ENCODE measurements around the gene PITPNM3. TPM values are rescaled to one million over a fixed set of nuclear protein-coding genes. Genes with fewer than 3 reads are reported as not detected.

Gene PITPNM3
- total RNA-seq, 1 donor: 1.8 TPM

GRCh38 chr17:6482105-6482455 is 74.3 kb downstream of the PITPNM3 start:
- TF ChIP-seq CTCF (IDR thresholded peaks at IDR 0.05; ENCODE audit: extremely low read depth, low read depth, low read length): no peak
- Histone ChIP-seq H4K20me1 (ENCODE audit: insufficient read depth, low read length) (no peaks in the 10 kb centered on the region), H3K27me3 (ENCODE audit: insufficient read depth, low read length) (no peaks in the 10 kb centered on the region), H3K27ac (ENCODE audit: low read depth, low read length) (no peak overlapping the region), H3K79me2 (ENCODE audit: insufficient read depth, low read length) (no peaks in the 10 kb centered on the region), H3K4me2 (ENCODE audit: insufficient read depth, low read length) (no peak overlapping the region), H2AFZ (ENCODE audit: low read length) (no peak overlapping the region), H3K36me3 (ENCODE audit: insufficient read depth, low read length) (no peaks in the 10 kb centered on the region), H3K4me1 (ENCODE audit: insufficient read depth, low read length) (peaks cover under 1% of the 10 kb centered on the region), H3K9me3 (ENCODE audit: low read depth, low read length) (no peaks in the 10 kb centered on the region), H3K4me3 (ENCODE audit: insufficient read depth, low read length) (no peak overlapping the region)
- DNase-seq (ENCODE audit: insufficient read length, low spot score, missing footprints): no peak

GRCh38 chr17:6480303-6480675 is 76.1 kb downstream of the PITPNM3 start:
- Histone ChIP-seq H3K4me2 (ENCODE audit: insufficient read depth, low read length) (no peak overlapping the region), H3K36me3 (ENCODE audit: insufficient read depth, low read length) (no peaks in the 10 kb centered on the region), H3K4me1 (ENCODE audit: insufficient read depth, low read length) (no peaks in the 10 kb centered on the region), H3K4me3 (ENCODE audit: insufficient read depth, low read length) (no peak overlapping the region), H3K27ac (ENCODE audit: low read depth, low read length) (no peak overlapping the region), H3K27me3 (ENCODE audit: insufficient read depth, low read length) (no peaks in the 10 kb centered on the region), H3K79me2 (ENCODE audit: insufficient read depth, low read length) (no peaks in the 10 kb centered on the region), H3K9me3 (ENCODE audit: low read depth, low read length) (no peaks in the 10 kb centered on the region), H4K20me1 (ENCODE audit: insufficient read depth, low read length) (no peaks in the 10 kb centered on the region), H2AFZ (ENCODE audit: low read length) (no peak overlapping the region)
- DNase-seq (ENCODE audit: insufficient read length, low spot score, missing footprints): no peak
- no peak for TF ChIP-seq CTCF (IDR thresholded peaks at IDR 0.05; ENCODE audit: extremely low read depth, low read depth, low read length)

GRCh38 chr17:6479622-6480302 is 76.6 kb downstream of the PITPNM3 start:
- Histone ChIP-seq H3K4me3 (ENCODE audit: insufficient read depth, low read length) (no peak overlapping the region), H3K27ac (ENCODE audit: low read depth, low read length) (no peak overlapping the region), H4K20me1 (ENCODE audit: insufficient read depth, low read length) (no peaks in the 10 kb centered on the region), H3K4me2 (ENCODE audit: insufficient read depth, low read length) (no peak overlapping the region), H3K79me2 (ENCODE audit: insufficient read depth, low read length) (no peaks in the 10 kb centered on the region), H3K36me3 (ENCODE audit: insufficient read depth, low read length) (no peaks in the 10 kb centered on the region), H2AFZ (ENCODE audit: low read length) (no peak overlapping the region), H3K27me3 (ENCODE audit: insufficient read depth, low read length) (no peaks in the 10 kb centered on the region), H3K9me3 (ENCODE audit: low read depth, low read length) (no peaks in the 10 kb centered on the region), H3K4me1 (ENCODE audit: insufficient read depth, low read length) (no peaks in the 10 kb centered on the region)
- no peak for TF ChIP-seq CTCF (IDR thresholded peaks at IDR 0.05; ENCODE audit: extremely low read depth, low read depth, low read length)
- DNase-seq (ENCODE audit: insufficient read length, low spot score, missing footprints): no peak

- Histone ChIP-seq H3K27ac (ENCODE audit: low read depth, low read length) (no peak overlapping the region), H4K20me1 (ENCODE audit: insufficient read depth, low read length) (no peaks in the 10 kb centered on the region), H3K27me3 (ENCODE audit: insufficient read depth, low read length) (no peaks in the 10 kb centered on the region), H3K79me2 (ENCODE audit: insufficient read depth, low read length) (no peaks in the 10 kb centered on the region), H3K9me3 (ENCODE audit: low read depth, low read length) (no peaks in the 10 kb centered on the region), H3K36me3 (ENCODE audit: insufficient read depth, low read length) (no peaks in the 10 kb centered on the region), H2AFZ (ENCODE audit: low read length) (no peak overlapping the region), H3K4me1 (ENCODE audit: insufficient read depth, low read length) (no peaks in the 10 kb centered on the region), H3K4me2 (ENCODE audit: insufficient read depth, low read length) (no peak overlapping the region), H3K4me3 (ENCODE audit: insufficient read depth, low read length) (no peak overlapping the region)
- TF ChIP-seq CTCF (IDR thresholded peaks at IDR 0.05; ENCODE audit: extremely low read depth, low read depth, low read length): no peak
- DNase-seq (ENCODE audit: insufficient read length, low spot score, missing footprints): no peak
Observed at GRCh38 chr17:6478486-6478885, 77.9 kb downstream of the PITPNM3 start.
